Left lung (tissue), 10 donors: ENCODE measurements around the gene STIM1. TPM values are rescaled to one million over a fixed set of nuclear protein-coding genes. Genes with fewer than 3 reads are reported as not detected.
"Not testable (repeated sequence)": the region's sequence is repeated elsewhere in the genome, so short reads cannot be mapped to it uniquely, and the experiment has no call there.

Source experiments
- ATAC-seq: fragments of 200-7000 bp; cut with Tn5 transposase; one replicate; pipeline ENCODE4 v1.9.1; 2020; ENCODE audit warnings: moderate library complexity
- DNase-seq, 4 donors: peaks; one replicate each; pipeline ENCODE4 v3.0.0-alpha.2; 2013 to 2020
- H3K27ac ChIP-seq, 2 donors: fragments of 200-600 bp; sonication (generic) in 1 of 2; one replicate each; pipeline versions ENCODE4 v1.5.0 to v1.8.0; 2020 to 2021
- H3K27me3 ChIP-seq, 2 donors: fragments of 200-600 bp; sonication (generic) in 1 of 2; one replicate each; pipeline versions ENCODE4 v1.5.0 to v1.8.0; 2020 to 2021
- H3K36me3 ChIP-seq, 2 donors: fragments of 200-600 bp; sonication (generic) in 1 of 2; one replicate each; pipeline versions ENCODE4 v1.5.0 to v1.8.0; 2020 to 2021
- H3K4me1 ChIP-seq, 2 donors: fragments of 200-600 bp; one replicate each; pipeline ENCODE4 v1.8.0; 2021
- H3K4me3 ChIP-seq, 2 donors: fragments of 200-600 bp; sonication (generic) in 1 of 2; one replicate each; pipeline versions ENCODE4 v1.5.0 to v1.8.0; 2020 to 2021; ENCODE audit warnings: mild to moderate bottlenecking in 1 of 2
- H3K9me3 ChIP-seq, 2 donors: fragments of 200-600 bp; sonication (generic) in 1 of 2; one replicate each; pipeline versions ENCODE4 v1.5.0 to v1.8.0; 2020 to 2021
- intact Hi-C, 2 donors: fragments of 100-400 bp; cut with DNase I; formaldehyde crosslinking; loops; one replicate each; pipeline versions ENCODE4 v1.11.2 to v1.14.2; 2022
- polyA plus RNA-seq, 6 donors: library from polyadenylated mRNA; unstranded; fragments of 120-200 nt; gene quantifications; one replicate each; pipeline ENCODE4 v1.2.1, GENCODE V29; 2013; ENCODE audit not compliant: insufficient read length in 6 of 6
- total RNA-seq, 2 donors: library from RNA; stranded (reverse); fragmentation: NEBNext Ultra II Directional; extraction: Animal tissue kit (Norgen Biotek cat#: 25700); gene quantifications; one replicate each; pipeline ENCODE4 v1.2.1, GENCODE V29; 2021
- TF ChIP-seq, protein P1 (sequence below), 2 donors: fragments of 200-600 bp; sonication (generic) in 1 of 2; IDR thresholded peaks; one replicate each; pipeline versions ENCODE4 v1.5.0 to v1.8.0; 2021; ENCODE audit warnings: antibody characterized with exemption in 2 of 2
- donor health status: DM: no; HTN: yes; CAD: no.
- donor health status: DM: no; HTN: no; CAD: no.

STIM1 gene
- total and polyA plus RNA-seq, 8 donors, result 38.9 to 56.0 (median 49.8) TPM

DNA sequence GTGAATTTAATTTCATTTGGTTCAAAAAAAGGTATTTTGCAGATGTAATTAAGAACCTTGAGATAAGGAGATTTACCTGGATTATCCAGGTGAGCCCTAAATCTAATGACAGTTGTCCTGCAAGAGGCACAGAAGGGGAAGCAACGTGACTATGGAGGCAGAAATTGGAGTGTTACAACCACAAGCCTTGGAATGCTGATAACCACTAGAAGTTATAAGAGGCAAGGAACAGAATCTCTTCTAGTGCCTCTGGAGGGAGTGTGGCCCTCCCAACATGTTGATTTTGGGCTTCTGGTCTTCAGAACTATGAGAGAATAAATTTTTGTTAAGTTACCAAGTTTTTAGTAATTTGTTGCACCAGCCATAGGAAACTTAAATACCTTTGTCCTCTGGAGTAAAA lies 271.9 kb downstream of the STIM1 start:
- DNase-seq, result no peak
- H3K36me3 ChIP-seq, result peaks cover 0 to 93% of the 10 kb centered on the region in 2 donors
- H3K27ac ChIP-seq, result no peak overlapping the region
- TF ChIP-seq, protein P1, sequence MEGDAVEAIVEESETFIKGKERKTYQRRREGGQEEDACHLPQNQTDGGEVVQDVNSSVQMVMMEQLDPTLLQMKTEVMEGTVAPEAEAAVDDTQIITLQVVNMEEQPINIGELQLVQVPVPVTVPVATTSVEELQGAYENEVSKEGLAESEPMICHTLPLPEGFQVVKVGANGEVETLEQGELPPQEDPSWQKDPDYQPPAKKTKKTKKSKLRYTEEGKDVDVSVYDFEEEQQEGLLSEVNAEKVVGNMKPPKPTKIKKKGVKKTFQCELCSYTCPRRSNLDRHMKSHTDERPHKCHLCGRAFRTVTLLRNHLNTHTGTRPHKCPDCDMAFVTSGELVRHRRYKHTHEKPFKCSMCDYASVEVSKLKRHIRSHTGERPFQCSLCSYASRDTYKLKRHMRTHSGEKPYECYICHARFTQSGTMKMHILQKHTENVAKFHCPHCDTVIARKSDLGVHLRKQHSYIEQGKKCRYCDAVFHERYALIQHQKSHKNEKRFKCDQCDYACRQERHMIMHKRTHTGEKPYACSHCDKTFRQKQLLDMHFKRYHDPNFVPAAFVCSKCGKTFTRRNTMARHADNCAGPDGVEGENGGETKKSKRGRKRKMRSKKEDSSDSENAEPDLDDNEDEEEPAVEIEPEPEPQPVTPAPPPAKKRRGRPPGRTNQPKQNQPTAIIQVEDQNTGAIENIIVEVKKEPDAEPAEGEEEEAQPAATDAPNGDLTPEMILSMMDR (IDR thresholded peaks at IDR 0.05), result no peak
- no peaks in the 10 kb centered on the region for H3K27me3 ChIP-seq
- H3K4me3 ChIP-seq, result no peak overlapping the region
- no peaks in the 10 kb centered on the region for H3K9me3 ChIP-seq
- peak; percentile 71 for ATAC-seq
- H3K4me1 ChIP-seq, result no peaks in the 10 kb centered on the region
- intact Hi-C loops, result no loop called here

DNA sequence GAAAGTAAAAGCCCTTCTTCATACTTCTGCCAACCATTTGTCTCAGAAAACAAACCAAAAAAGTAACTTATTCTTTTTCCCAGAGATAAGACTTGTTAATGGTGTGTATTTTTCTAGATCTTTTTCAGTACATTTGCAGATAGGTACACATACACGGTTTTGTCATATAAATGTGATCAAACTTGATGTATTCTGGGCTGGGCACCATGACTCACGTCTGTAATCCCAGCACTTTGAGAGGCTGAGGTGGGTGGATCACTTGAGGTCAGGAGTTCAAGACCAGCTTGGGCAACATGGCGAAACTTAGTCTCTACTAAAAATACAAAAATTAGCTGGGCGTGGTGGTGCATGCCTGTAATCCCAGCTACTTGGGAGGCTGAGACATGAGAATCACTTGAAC lies 274.8 kb downstream of the STIM1 start:
- H3K4me1 ChIP-seq, DNase-seq, H3K27me3 ChIP-seq, H3K9me3 ChIP-seq, intact Hi-C loops, ATAC-seq, H3K27ac ChIP-seq, H3K4me3 ChIP-seq: not testable (repeated sequence)
- peaks cover 0 to 92% of the 10 kb centered on the region in 2 donors for H3K36me3 ChIP-seq

DNA sequence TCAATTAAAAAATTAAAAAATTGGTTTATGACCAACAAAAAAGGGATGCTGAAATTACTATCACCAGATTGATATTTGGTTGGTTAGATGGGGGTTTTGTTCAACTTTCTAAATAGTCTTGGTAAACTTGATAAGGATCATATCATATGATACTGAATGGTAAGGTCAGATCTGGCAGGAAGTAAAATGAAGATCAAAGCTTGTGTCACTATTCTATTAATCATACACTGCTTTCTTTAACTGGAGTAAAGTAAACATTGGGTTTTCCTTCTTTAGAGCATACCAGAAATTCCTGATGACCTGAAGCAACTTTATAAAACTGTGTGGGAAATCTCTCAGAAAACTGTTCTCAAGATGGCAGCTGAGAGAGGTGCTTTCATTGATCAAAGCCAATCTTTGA lies 279.3 kb downstream of the STIM1 start:
- DNase-seq, result no peak
- Histone ChIP-seq H3K4me1 (peaks cover 0 to 2% of the 10 kb centered on the region in 2 donors), H3K27me3 (no peaks in the 10 kb centered on the region), H3K27ac (peak overlapping the region in 1 of 2 donors; percentile 5), H3K4me3 (no peak overlapping the region), H3K9me3 (peaks cover 0 to 3% of the 10 kb centered on the region in 2 donors), H3K36me3 (peaks cover 0 to 81% of the 10 kb centered on the region in 2 donors)
- TF ChIP-seq, protein P1 (IDR thresholded peaks at IDR 0.05), result no peak
- peak; percentile 78 for ATAC-seq
- intact Hi-C loops, result no loop called here

DNA sequence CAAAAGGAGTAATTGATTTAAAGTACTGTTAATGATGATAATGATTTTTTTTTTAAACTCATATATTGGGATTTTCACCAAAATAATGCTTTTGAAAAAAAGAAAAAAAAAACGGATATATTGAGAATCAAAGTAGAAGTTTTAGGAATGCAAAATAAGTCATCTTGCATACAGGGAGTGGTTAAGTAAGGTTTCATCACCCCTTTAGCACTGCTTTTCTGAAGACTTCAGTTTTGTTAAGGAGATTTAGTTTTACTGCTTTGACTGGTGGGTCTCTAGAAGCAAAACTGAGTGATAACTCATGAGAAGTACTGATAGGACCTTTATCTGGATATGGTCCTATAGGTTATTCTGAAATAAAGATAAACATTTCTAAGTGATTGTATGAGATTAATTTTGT lies 283.0 kb downstream of the STIM1 start:
- Histone ChIP-seq H3K4me1 (peaks cover 0 to 2% of the 10 kb centered on the region in 2 donors), H3K36me3 (peaks cover 0 to 68% of the 10 kb centered on the region in 2 donors), H3K27ac (no peak overlapping the region), H3K9me3 (peaks cover 0 to 13% of the 10 kb centered on the region in 2 donors), H3K4me3 (no peak overlapping the region), H3K27me3 (no peaks in the 10 kb centered on the region)
- intact Hi-C loops, result no loop called here
- DNase-seq (no peak), ATAC-seq (no peak)
- TF ChIP-seq, protein P1 (IDR thresholded peaks at IDR 0.05), result no peak

DNA sequence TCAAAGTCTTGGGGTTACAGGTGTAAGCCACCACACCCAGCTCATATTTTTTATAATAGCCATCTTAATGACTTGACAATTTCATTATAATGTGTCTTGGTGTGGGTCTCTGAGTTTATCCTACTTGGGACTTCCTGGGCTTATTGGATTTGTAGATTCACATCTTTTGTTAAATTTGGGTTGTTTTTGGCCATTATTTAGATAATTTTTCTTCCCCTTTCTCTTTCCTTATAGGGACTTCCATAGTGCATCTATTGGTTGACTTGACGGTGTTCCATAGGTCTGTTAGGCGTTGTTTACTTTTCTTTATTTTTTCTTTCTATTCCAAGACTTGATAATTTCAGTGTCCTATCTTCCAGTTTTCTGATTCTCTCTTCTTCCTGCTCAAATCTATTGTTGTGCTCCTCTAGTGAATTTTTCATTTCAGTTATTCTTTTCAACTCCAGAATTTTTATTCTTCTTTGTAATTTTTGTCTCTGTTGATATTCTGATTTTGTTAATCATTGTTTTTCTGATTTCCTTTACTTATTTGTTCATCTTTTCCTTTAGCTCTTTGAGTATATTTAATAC lies 284.7 kb downstream of the STIM1 start:
- H3K36me3 ChIP-seq, result peaks cover 0 to 53% of the 10 kb centered on the region in 2 donors
- TF ChIP-seq, protein P1 (IDR thresholded peaks at IDR 0.05), result no peak
- intact Hi-C loops, result no loop called here

More for the DNA sequence above, 284.7 kb downstream of the STIM1 start:
- no peak overlapping the region for H3K27ac ChIP-seq
- DNase-seq (no peak), ATAC-seq (no peak)
- no peak overlapping the region for H3K4me3 ChIP-seq
- no peaks in the 10 kb centered on the region for H3K27me3 ChIP-seq
- peaks cover 0 to 13% of the 10 kb centered on the region in 2 donors for H3K9me3 ChIP-seq
- H3K4me1 ChIP-seq, result no peaks in the 10 kb centered on the region

Other genes with a start within 250 kb of the STIM1 start
- gene ART5, start 213.7 kb upstream of the STIM1 start, total RNA-seq, result under 1 TPM; 0.24 to 0.87 TPM
- gene ART5, start 213.7 kb upstream of the STIM1 start, polyA plus RNA-seq, result 1 to 10 TPM; 1.2 to 2.2 (median 1.6) TPM
- under 1 TPM in 1 of 2 donors, not detected in 1; 0.55 TPM for gene ART1, start 210.5 kb upstream of the STIM1 start, total RNA-seq
- gene ART1, start 210.5 kb upstream of the STIM1 start, polyA plus RNA-seq, result under 1 TPM in 3 of 6 donors, not detected in 3; 0.13 to 0.33 (median 0.32) TPM
- gene CHRNA10, start 184.3 kb upstream of the STIM1 start, total RNA-seq, result 1 to 10 TPM in 1 of 2 donors, under 1 TPM in 1; 0.67 to 1.5 TPM
- gene CHRNA10, start 184.3 kb upstream of the STIM1 start, polyA plus RNA-seq, result 1 to 10 TPM; 2.1 to 4.1 (median 2.3) TPM
- 10 to 100 TPM; 59.9 to 66.8 TPM for gene NUP98, start 58.1 kb upstream of the STIM1 start, total RNA-seq
- gene NUP98, start 58.1 kb upstream of the STIM1 start, polyA plus RNA-seq, result 10 to 100 TPM; 62.1 to 76.3 (median 66.9) TPM
- gene PGAP2, start 47.1 kb upstream of the STIM1 start, total RNA-seq, result 10 to 100 TPM; 19.5 to 26.5 TPM
- 10 to 100 TPM; 49.2 to 60.2 (median 53.6) TPM for gene PGAP2, start 47.1 kb upstream of the STIM1 start, polyA plus RNA-seq
- gene RHOG, start 14.7 kb upstream of the STIM1 start, total RNA-seq, result 100 to 1,000 TPM in 1 of 2 donors, 10 to 100 TPM in 1; 57.1 to 109 TPM
- 10 to 100 TPM; 22.0 to 32.2 (median 28.1) TPM for gene RHOG, start 14.7 kb upstream of the STIM1 start, polyA plus RNA-seq
- 10 to 100 TPM; 46.0 to 51.8 TPM for gene RRM1, start 239.1 kb downstream of the STIM1 start, total RNA-seq
- 10 to 100 TPM; 53.5 to 93.8 (median 70.9) TPM for gene RRM1, start 239.1 kb downstream of the STIM1 start, polyA plus RNA-seq